Mucosa of descending colon (tissue), 3 donors: ENCODE results near the gene ADGRG7. TPM values are rescaled to one million over a fixed set of nuclear protein-coding genes. Genes with fewer than 3 reads are reported as not detected.

Experiments
- ATAC-seq: fragments of 200-7000 bp; cut with Tn5 transposase; one replicate; pipeline ENCODE4 v1.9.1; 2020; ENCODE audit warnings: mild to moderate bottlenecking, moderate library complexity
- DNase-seq, 3 donors: peaks; one replicate each; pipeline ENCODE4 v3.0.0-alpha.2; 2020
- H3K36me3 ChIP-seq: fragments of 200-600 bp; one replicate; pipeline ENCODE4 v1.8.0; 2021; ENCODE audit warnings: low read depth, mild to moderate bottlenecking
- H3K4me1 ChIP-seq: fragments of 200-600 bp; one replicate; pipeline ENCODE4 v1.8.0; 2021; ENCODE audit warnings: low read depth, mild to moderate bottlenecking
- H3K4me3 ChIP-seq: fragments of 200-600 bp; one replicate; pipeline ENCODE4 v1.8.0; 2021; ENCODE audit warnings: mild to moderate bottlenecking
- H3K9me3 ChIP-seq: fragments of 200-600 bp; one replicate; pipeline ENCODE4 v1.8.0; 2021; ENCODE audit warnings: mild to moderate bottlenecking
- intact Hi-C, 2 donors: fragments of 100-400 bp; cut with DNase I in 1 of 2; cut with micrococcal nuclease in 1 of 2; formaldehyde crosslinking; loops; one replicate each; pipeline versions ENCODE4 v1.11.0 to v1.11.1; 2022; cut with DNase I, micrococcal nuclease
- total RNA-seq, 3 donors: library from RNA; stranded (reverse); fragmentation: NEBNext Ultra II Directional in 2 of 3; extraction: Animal tissue kit (Norgen Biotek cat#: 25700) in 2 of 3; gene quantifications; one replicate each; pipeline versions ENCODE4 v1.2.1 to v1.2.4, GENCODE V29; 2021 to 2023
- TF ChIP-seq, protein P1 (sequence below): fragments of 200-600 bp; IDR thresholded peaks from one replicate; pipeline ENCODE4 v1.8.0; 2022; ENCODE audit warnings: antibody characterized with exemption, mild to moderate bottlenecking
- donor health status: DM: no; HTN: no; CAD: no; lungs with moderate emphysema.
- donor health status: DM: no; HTN: no; CAD: no.
- donor health status: DM: no; HTN: yes; CAD: no.

ADGRG7 gene
- total RNA-seq, 3 donors from 2014 or later = 9.7 to 21.7 (median 13.9) TPM

DNA sequence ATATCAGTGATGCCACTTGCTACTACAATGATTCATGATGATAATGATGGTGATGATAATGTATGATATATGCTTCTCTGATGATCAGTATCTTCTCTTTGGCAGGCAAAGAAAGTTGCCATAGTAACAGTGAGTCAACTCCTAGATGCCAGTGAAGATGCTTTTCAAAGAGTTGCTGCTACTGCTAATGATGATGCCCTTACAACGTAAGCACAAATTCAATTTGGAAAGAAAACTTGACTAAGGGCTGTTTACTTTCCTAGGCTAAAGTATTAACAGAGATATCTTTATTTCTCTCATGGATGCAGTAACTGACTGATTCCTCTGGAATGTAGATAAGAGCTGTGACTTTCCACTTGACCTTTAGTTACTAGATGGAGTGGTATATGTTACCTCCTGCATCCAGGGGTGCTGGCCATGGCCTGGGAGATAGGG is 27.8 kb downstream of the ADGRG7 start:
- no peak overlapping the region for H3K4me3 ChIP-seq
- no peak for DNase-seq
- no peak for ATAC-seq
- H3K4me1 ChIP-seq = peaks cover 3% of the 10 kb centered on the region
- TF ChIP-seq, protein P1, sequence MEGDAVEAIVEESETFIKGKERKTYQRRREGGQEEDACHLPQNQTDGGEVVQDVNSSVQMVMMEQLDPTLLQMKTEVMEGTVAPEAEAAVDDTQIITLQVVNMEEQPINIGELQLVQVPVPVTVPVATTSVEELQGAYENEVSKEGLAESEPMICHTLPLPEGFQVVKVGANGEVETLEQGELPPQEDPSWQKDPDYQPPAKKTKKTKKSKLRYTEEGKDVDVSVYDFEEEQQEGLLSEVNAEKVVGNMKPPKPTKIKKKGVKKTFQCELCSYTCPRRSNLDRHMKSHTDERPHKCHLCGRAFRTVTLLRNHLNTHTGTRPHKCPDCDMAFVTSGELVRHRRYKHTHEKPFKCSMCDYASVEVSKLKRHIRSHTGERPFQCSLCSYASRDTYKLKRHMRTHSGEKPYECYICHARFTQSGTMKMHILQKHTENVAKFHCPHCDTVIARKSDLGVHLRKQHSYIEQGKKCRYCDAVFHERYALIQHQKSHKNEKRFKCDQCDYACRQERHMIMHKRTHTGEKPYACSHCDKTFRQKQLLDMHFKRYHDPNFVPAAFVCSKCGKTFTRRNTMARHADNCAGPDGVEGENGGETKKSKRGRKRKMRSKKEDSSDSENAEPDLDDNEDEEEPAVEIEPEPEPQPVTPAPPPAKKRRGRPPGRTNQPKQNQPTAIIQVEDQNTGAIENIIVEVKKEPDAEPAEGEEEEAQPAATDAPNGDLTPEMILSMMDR = no peak
- no peaks in the 10 kb centered on the region for H3K9me3 ChIP-seq
- intact Hi-C loops = no loop called here
- no peaks in the 10 kb centered on the region for H3K36me3 ChIP-seq

DNA sequence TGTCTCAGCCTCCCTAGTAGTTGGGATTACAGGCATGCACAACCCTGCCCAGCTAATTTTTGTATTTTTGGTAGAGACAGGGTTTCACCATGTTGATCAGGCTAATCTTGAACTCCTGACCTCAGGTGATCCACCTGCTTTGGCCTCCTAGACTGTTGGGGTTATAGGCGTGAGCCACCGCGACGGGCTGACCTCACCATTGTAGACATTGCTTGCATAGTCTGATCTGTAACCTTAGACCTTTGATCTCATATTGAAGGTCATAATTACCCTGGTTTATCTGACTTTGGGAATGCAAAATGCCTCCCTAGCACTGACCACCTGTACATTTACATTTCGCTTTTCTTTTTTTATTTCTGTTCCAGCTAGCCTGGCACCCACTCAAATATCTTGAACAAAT is 31.2 kb downstream of the ADGRG7 start:
- Histone ChIP-seq H3K4me3 (no peak overlapping the region), H3K36me3 (no peaks in the 10 kb centered on the region), H3K4me1 (no peaks in the 10 kb centered on the region), H3K9me3 (no peaks in the 10 kb centered on the region)
- no peak for ATAC-seq
- TF ChIP-seq, protein P1 = no peak
- DNase-seq = no peak
- intact Hi-C loops = no loop called here

DNA sequence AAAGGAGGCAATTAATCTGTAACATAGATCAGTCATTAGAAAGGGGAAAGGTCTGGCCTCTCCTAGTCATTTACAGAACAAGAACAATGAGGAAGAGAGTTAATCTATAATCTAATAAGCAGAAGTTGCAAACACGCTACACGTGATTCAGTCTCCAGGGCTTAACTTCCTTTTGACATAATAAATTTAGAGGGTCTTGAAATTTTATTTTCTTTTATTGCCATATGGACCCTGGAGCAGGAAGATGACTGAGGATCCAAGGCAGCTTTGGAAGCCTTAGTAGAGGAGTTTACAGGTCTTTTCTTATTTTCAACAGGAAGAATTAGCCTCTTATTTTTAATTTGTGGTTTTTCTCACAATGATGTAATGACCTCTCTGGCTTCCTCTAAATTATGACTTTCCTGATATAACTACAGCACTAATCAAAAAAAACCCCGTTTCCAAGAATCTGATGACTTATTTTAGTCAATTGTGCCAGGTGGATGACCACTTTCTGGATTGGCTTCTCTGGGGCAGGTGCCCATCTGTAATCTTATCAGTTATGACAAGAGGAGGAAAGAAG is 32.2 kb downstream of the ADGRG7 start:
- Histone ChIP-seq H3K9me3 (no peaks in the 10 kb centered on the region), H3K4me1 (no peaks in the 10 kb centered on the region), H3K4me3 (no peak overlapping the region), H3K36me3 (no peaks in the 10 kb centered on the region)
- peak; percentile 51 for ATAC-seq
- intact Hi-C loops = no loop called here
- TF ChIP-seq, protein P1 = no peak
- no peak for DNase-seq

DNA sequence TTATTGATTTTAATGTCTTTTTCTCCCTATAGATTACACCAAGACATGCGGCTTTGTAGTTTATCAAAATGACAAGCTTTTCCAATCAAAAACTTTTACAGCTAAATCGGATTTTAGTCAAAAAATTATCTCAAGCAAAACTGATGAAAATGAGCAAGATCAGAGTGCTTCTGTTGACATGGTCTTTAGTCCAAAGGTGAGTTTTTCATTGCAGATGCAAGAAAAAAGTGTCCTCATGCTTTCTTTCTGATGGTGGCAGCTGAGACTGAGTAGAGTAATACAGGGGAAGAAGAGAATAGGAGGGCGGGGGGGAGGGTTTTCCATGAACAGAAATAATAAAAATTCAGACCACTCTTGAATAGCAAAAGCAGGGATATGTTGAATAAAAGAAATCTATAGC is 36.5 kb downstream of the ADGRG7 start:
- DNase-seq (no peak), ATAC-seq (no peak)
- H3K4me1 ChIP-seq = no peaks in the 10 kb centered on the region
- no peaks in the 10 kb centered on the region for H3K9me3 ChIP-seq
- intact Hi-C loops = no loop called here
- no peak overlapping the region for H3K4me3 ChIP-seq
- TF ChIP-seq, protein P1 = no peak
- no peaks in the 10 kb centered on the region for H3K36me3 ChIP-seq

DNA sequence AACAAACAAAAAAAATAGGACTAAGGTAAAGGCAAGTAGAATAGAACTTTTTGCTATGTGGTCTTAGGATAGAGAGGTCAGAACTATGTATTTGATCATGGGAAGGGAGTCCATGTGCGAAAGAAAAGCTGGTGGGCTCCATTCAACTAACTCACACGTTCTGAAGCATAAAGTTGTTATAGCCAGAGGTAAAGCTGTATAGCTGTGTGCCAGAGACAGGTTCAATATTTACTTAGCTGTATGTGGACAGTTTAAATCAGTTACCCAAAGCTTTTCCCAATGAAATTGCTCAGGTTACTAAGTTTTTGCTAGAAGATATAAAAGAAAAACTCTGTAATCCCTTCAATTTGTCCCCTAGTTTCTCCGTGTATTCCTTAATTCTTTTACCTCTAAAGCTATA is 37.8 kb downstream of the ADGRG7 start:
- TF ChIP-seq, protein P1 = no peak
- intact Hi-C loops = no loop called here
- ATAC-seq (no peak), DNase-seq (no peak)
- no peak overlapping the region for H3K4me3 ChIP-seq
- H3K4me1 ChIP-seq = no peaks in the 10 kb centered on the region
- H3K9me3 ChIP-seq = no peaks in the 10 kb centered on the region
- no peaks in the 10 kb centered on the region for H3K36me3 ChIP-seq

DNA sequence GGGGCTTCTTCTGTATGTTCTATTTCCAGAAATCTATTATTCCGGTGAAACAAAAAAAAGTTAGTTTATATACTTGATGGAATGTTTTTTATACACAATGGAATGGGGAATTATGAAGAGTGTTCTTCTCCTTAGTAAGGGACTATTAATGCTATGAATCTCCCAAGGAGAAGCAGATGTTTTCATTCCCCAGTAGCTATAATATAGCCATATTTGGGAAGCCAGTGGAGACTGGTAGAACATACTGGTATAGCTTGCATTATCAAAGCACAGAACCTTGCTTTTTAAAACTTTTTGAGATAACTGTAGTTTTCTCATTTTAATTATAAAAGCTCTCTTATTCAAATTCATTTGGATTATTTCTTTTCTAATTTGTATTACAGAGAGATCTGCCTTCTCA is 38.3 kb downstream of the ADGRG7 start:
- no peak overlapping the region for H3K4me3 ChIP-seq
- H3K9me3 ChIP-seq = no peaks in the 10 kb centered on the region
- no peak for ATAC-seq
- TF ChIP-seq, protein P1 = no peak
- no peaks in the 10 kb centered on the region for H3K4me1 ChIP-seq
- DNase-seq = no peak
- intact Hi-C loops = no loop called here
- no peaks in the 10 kb centered on the region for H3K36me3 ChIP-seq
